Measurements from ENCODE around the gene GTF3C2.
"Not testable (repeated sequence)": the region's sequence is repeated elsewhere in the genome, so short reads cannot be mapped to it uniquely, and the experiment has no call there.

Gene GTF3C2

GRCh38 chr2:27370816-27371620 is 14.5 kb upstream of the GTF3C2 start:
- DNase-seq, result peak; percentile 33

GRCh38 chr2:27370026-27370815 is 13.7 kb upstream of the GTF3C2 start, which contains the start of the genes EIF2B4 and SNX17:
EIF2B4 (minus strand) TSS chr2:27370338; CDS start chr2:27370314, 24 bp downstream.
SNX17 (plus strand) TSS chr2:27370616; CDS start chr2:27370744, 128 bp downstream.
- peak; percentile 98 for DNase-seq

- no peak for DNase-seq
These were observed 13.0 kb upstream of the GTF3C2 start for GRCh38 chr2:27369471-27370025.

GRCh38 chr2:27363933-27364332 is 7.4 kb upstream of the GTF3C2 start:
- no peak for DNase-seq

GRCh38 chr2:27362678-27363420 is 6.3 kb upstream of the GTF3C2 start:
- DNase-seq, result no peak

GRCh38 chr2:27356056-27356381 is 545 bp downstream of the GTF3C2 start:
- no peak for DNase-seq

- no peak for DNase-seq
These were observed 2.0 kb downstream of the GTF3C2 start for GRCh38 chr2:27354597-27354927.

- DNase-seq, result no peak
These were observed 2.6 kb downstream of the GTF3C2 start for GRCh38 chr2:27353762-27354596.

- not testable (repeated sequence) for DNase-seq
These were observed 3.2 kb downstream of the GTF3C2 start for GRCh38 chr2:27353386-27353761.

GRCh38 chr2:27351802-27352598 is 4.6 kb downstream of the GTF3C2 start:
- DNase-seq, result no peak

GRCh38 chr2:27350106-27350693 is 6.4 kb downstream of the GTF3C2 start:
- no peak for DNase-seq

GRCh38 chr2:27347641-27348040 is 8.9 kb downstream of the GTF3C2 start:
- DNase-seq, result no peak

GRCh38 chr2:27336173-27336572 is 20.4 kb downstream of the GTF3C2 start:
- no peak for DNase-seq

- no peak for DNase-seq
These were observed 21.3 kb downstream of the GTF3C2 start for GRCh38 chr2:27335311-27335710.

- DNase-seq, result no peak
These were observed 31.8 kb downstream of the GTF3C2 start for GRCh38 chr2:27324720-27325119.

GRCh38 chr2:27323596-27324285 is 32.8 kb downstream of the GTF3C2 start:
- DNase-seq, result no peak

- peak; percentile 85 for DNase-seq
These were observed 33.6 kb downstream of the GTF3C2 start, which contains the start of gene MPV17 for GRCh38 chr2:27322766-27323595. MPV17 (minus strand) TSS chr2:27323097; CDS start chr2:27322517, 580 bp downstream.

GRCh38 chr2:27322301-27322765 is 34.2 kb downstream of the GTF3C2 start:
- no peak for DNase-seq

GRCh38 chr2:27320958-27321543 is 35.5 kb downstream of the GTF3C2 start:
- no peak for DNase-seq
